HAP-1 (cell line): Measurements from ENCODE around the gene PTPN3.

ENCODE experiments used
- DNase-seq, 2 experiments: peaks; one replicate each; pipeline ENCODE4 v3.0.0-alpha.2; 2016 to 2020; ENCODE audit warnings: low spot score in 2 of 2
- H3K27me3 ChIP-seq: fragments of 250-450 bp; sonication (Bioruptor Pico); 2 replicates; pipeline ENCODE4 v1.5.1; 2020; ENCODE audit warnings: low read depth, mild to moderate bottlenecking, moderate library complexity
- H3K36me3 ChIP-seq: fragments of 250-450 bp; sonication (Bioruptor Pico); replicated peaks from 2 replicates; pipeline ENCODE4 v1.5.1; 2020; ENCODE audit warnings: mild to moderate bottlenecking
- H3K4me1 ChIP-seq: fragments of 250-450 bp; sonication (Bioruptor Pico); 2 replicates; pipeline ENCODE4 v1.5.1; 2020; ENCODE audit warnings: mild to moderate bottlenecking
- H3K4me3 ChIP-seq: fragments of 250-450 bp; sonication (Bioruptor Pico); 2 replicates; pipeline ENCODE4 v1.5.1; 2020; ENCODE audit warnings: mild to moderate bottlenecking, moderate library complexity
- H3K9me3 ChIP-seq: fragments of 250-450 bp; sonication (Bioruptor Pico); 2 replicates; pipeline ENCODE4 v1.5.1; 2020; ENCODE audit warnings: mild to moderate bottlenecking, moderate library complexity
- in situ Hi-C: fragments of 300-500 bp; cut with MboI; formaldehyde crosslinking; loops from 3 replicates; pipeline ENCODE4 v1.14.3; 2020; ENCODE audit warnings: low sequenced_read_pairs, inconsistent platforms, mixed read lengths

The PTPN3 gene

DNA sequence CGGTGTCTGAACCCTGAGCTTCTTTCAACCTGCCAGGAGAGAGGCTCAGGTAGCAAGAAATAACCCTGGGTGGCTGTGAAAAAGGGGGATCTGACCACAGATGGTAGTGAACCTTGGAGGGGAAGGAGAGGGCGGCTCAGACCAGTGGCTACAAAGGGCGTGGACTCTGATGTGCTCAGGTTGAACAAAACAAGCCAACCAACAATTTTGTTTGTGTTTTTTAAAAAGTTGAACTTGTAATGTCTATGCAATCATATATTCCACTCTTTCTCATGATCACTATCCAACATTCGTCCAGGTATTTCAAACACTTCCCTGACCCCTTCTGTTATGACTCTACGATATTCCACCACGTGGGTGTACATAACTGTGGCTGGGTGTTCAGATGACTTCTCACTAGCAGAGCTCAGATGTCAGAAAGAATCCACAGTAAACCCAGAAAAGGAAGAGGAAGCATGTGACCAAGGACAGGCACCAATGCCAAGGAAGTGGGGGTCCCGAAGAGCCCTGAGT lies 20.0 kb downstream of the PTPN3 start:
- Histone ChIP-seq H3K36me3 (no peaks in the 10 kb centered on the region), H3K27me3 (no peaks in the 10 kb centered on the region), H3K4me1 (peaks cover 5% of the 10 kb centered on the region), H3K4me3 (no peak overlapping the region), H3K9me3 (no peaks in the 10 kb centered on the region)
- no peak for DNase-seq
- in situ Hi-C loops = no loop called here

DNA sequence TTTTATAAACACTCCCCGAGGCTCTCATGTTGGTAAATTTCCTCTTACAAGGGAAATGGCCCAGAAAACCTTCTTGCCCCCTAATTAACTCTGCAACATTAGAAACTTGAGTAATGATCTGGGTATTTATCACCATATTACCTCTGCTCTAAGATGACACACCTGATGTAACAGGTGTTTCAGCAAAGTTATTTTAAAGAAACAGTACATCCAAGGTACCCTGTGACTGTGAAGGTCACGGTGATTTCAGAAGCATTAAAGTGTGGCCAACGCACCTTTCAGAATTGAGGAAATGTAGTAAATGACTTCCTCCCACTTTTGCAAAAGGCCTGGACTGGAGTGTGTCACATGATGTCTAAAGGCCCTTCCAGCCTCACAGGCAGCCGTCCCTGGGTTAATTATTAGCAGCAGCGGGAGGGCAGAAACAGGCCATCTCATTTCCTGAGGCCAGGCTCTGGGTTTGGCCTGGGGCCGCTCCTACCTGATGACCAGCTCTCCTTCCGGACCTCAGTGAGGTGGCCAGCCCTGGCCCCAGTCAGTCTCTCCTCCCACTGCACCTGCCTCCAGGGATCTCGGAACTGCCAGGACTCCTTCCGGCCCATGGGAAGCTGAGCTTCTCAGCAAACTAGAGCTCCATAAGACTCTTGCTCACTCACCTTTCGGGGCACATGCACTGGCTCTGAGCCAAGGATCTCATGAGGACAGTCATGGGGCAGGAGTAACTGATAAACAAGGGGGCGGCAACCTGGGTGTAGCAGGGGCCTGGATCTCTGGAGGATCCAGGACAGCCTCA lies 20.7 kb downstream of the PTPN3 start:
- H3K4me3 ChIP-seq = no peak overlapping the region
- H3K36me3 ChIP-seq = no peaks in the 10 kb centered on the region
- in situ Hi-C loops = no loop called here
- no peaks in the 10 kb centered on the region for H3K27me3 ChIP-seq
- DNase-seq = no peak
- no peaks in the 10 kb centered on the region for H3K9me3 ChIP-seq
- H3K4me1 ChIP-seq = peaks cover 7% of the 10 kb centered on the region

DNA sequence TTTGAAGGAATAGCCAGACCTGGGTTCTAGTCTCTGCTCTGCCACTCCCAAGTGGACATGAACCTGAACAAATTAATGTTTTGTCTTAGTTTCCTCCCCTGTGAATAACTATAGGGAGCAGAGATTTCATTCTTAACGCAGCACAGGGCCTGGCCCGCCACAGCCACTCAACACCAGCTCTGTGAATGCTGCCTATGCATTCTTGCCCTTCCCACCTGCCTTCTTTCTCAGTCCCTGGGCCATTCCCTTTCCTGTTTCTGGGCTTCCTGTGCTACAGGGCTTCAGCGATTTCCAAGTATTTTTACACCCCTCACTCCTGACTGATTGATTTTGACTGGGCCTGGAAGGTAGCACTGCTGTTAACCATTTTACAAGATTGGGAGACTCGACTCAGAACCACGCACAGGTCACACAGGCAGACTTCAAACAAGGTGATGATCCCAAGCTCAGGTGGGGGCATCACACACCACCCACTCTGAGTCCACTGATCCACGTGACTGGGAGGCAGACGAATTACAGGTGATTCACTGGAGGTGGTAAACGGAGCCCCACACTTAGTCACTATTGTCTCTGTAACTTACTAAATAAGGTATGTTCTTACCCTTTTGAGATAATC lies 21.4 kb downstream of the PTPN3 start:
- Histone ChIP-seq H3K27me3 (no peaks in the 10 kb centered on the region), H3K36me3 (no peaks in the 10 kb centered on the region), H3K4me3 (no peak overlapping the region), H3K4me1 (peaks cover 7% of the 10 kb centered on the region), H3K9me3 (no peaks in the 10 kb centered on the region)
- DNase-seq = no peak
- in situ Hi-C loops = no loop called here

DNA sequence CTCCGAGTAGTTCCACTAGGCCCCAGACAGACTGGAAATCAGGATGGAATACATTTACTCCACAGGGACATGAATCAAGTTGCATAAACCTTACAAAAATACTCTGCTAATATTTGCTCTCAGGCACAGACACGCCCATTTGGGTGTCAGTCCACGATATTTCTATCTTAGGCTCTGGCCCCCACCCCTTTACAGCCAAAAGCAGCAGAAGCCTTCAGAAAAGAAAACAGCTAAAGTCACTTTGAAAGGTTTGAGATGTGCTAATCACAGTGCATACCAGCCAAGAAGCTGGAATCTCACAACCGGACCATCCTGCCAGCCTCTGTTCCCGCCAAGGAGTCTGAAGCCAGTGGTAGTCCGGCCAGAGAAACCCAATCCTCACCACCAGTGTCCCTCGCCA lies 22.6 kb downstream of the PTPN3 start:
- H3K27me3 ChIP-seq = no peaks in the 10 kb centered on the region
- in situ Hi-C loops = no loop called here
- H3K36me3 ChIP-seq = no peaks in the 10 kb centered on the region
- H3K4me3 ChIP-seq = no peak overlapping the region
- DNase-seq = no peak
- H3K4me1 ChIP-seq = peaks cover 7% of the 10 kb centered on the region
- no peaks in the 10 kb centered on the region for H3K9me3 ChIP-seq

DNA sequence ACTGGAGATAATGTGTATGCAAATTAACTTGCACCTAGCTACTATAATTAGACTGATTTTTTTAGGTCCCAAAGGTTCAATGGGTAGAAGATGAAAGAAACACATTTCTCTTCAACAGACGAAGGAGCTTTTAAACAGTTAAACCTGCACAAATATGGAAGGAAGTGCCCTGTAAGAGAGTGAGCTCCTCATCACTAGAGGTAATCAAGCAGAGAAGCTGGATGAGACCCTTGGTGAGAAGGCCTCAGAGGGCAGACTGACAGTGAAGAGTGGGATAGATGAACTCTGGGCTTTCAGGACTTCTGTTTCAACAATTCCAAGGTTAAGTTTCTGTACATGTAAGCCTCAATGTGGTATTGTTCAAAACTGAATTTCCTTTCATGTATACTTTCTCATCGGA lies 23.2 kb downstream of the PTPN3 start:
- H3K36me3 ChIP-seq = no peaks in the 10 kb centered on the region
- no peaks in the 10 kb centered on the region for H3K9me3 ChIP-seq
- in situ Hi-C loops = no loop called here
- no peak for DNase-seq
- H3K27me3 ChIP-seq = no peaks in the 10 kb centered on the region
- peaks cover 7% of the 10 kb centered on the region for H3K4me1 ChIP-seq
- no peak overlapping the region for H3K4me3 ChIP-seq

DNA sequence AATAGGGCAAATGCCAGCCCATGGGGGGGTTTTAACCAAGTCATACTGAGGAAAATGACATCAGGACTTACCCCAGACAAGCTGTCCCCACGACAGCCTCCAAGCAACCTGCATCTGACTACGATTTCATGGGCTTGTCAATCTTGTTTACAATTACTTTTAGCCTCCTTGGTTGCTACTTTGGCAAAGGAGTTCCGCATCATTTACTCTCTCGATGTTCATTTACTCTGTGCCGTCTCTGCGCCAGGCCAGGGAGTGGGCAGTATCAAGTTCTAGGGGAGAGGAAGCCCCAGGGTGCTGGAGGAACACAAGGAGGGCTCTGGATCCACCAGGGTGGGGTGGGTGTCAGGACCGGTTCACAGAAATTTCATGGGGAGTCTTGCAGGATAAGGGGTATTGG lies 23.9 kb downstream of the PTPN3 start:
- Histone ChIP-seq H3K36me3 (no peaks in the 10 kb centered on the region), H3K9me3 (no peaks in the 10 kb centered on the region), H3K4me3 (no peak overlapping the region), H3K27me3 (no peaks in the 10 kb centered on the region), H3K4me1 (peaks cover 7% of the 10 kb centered on the region)
- no peak for DNase-seq
- in situ Hi-C loops = no loop called here

DNA sequence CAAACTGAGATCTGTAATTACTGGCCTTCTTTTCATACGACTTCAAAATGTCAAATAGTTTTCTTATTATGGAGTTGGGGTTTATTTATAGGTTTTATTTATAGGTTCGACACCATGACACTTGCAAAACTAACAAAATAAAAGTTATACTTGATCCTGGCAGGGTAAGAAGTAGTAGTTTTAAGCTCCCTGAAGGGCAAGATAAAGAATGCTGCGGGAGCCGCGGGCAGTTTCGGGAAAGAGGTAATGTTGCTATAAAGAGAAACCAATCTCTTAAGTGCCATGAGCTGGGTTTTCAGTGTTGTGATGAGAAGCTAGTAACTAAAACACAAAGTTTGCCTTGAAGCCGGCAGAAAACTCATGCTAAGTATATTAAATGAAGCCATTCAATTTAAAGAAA lies 24.8 kb downstream of the PTPN3 start:
- Histone ChIP-seq H3K9me3 (no peaks in the 10 kb centered on the region), H3K4me3 (no peak overlapping the region), H3K4me1 (peaks cover 7% of the 10 kb centered on the region), H3K27me3 (no peaks in the 10 kb centered on the region), H3K36me3 (no peaks in the 10 kb centered on the region)
- in situ Hi-C loops = no loop called here
- peak in 1 of 2 experiments; percentile 28 for DNase-seq

DNA sequence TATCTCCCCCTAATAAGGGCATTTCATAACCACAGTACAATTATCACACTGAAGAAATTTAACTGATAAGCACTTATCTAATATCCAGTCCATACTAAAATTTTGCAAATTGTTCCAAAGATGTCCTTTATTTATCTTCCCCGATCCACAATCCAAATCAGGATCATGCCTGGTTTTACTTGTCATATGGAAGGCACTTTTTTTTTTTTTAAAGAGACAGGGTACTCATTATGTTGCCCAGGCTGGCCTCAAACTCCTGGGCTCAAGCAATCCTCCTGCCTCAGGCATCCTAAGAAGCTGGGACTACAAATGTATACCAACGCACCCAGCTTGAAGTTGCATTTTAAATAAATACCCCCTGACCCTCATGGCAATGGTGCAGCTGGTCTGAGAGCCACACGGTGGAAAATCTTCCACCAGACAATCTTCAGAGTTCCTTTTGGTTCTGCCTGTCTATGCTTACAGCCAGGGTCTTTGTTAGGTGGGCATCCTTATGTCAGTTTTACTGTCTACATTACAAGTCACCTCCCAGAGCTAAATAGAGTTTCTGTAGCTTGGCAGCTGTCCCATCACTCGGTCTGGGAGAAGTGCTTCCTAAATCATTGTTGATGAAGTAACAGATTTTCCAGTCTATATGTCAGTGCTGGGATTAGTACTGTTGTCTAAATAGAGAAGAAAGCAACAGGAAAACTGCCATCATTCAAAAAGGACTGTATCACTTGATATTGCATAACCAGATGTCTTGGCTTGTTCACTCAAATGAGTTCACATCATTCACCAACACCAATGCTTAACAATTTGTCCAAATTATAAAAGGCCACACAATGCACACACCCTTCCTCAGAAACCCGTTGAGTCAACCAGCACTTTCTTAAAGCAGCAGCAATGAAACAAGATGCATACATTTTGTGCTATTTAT lies 26.4 kb downstream of the PTPN3 start:
- in situ Hi-C loops = no loop called here
- Histone ChIP-seq H3K4me3 (no peak overlapping the region), H3K4me1 (peaks cover 7% of the 10 kb centered on the region), H3K27me3 (no peaks in the 10 kb centered on the region), H3K36me3 (no peaks in the 10 kb centered on the region), H3K9me3 (no peaks in the 10 kb centered on the region)
- no peak for DNase-seq

DNA sequence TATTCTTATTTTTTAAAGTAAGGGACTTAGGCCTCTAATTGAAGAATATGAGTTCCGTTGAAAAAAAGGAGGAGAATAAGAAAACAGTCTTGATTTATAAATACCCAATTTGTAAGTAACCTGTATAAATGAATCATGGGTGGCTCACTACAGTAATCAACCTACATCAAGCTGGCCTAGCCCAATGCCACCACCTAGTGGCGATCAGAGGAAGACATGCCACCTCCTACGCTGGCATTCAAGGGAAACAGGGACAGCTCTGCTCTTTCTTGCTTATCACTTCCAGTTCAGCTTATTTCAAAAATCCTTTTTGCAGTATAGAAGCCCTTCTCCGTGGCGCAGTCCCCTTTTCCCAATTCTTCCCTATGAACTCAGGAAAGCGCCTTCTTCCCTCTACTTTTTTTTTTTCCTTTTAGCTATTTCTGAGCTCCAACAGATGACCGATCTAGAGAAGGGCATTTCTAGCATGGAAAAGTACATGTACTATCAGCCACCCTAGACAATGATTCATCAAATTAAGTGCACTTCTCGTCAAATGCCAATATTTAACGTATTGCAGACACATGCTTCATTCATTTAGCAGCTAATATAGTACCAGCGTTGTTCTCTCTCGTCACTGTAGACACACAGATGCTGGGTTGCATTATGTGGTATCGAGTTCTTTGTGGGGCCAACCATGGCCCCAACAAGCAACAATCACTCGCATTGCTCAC lies 28.3 kb downstream of the PTPN3 start:
- Histone ChIP-seq H3K36me3 (no peaks in the 10 kb centered on the region), H3K4me3 (no peak overlapping the region), H3K4me1 (peaks cover 7% of the 10 kb centered on the region), H3K9me3 (no peaks in the 10 kb centered on the region), H3K27me3 (no peaks in the 10 kb centered on the region)
- in situ Hi-C loops = no loop called here
- DNase-seq = peak; percentile 74 to 82

DNA sequence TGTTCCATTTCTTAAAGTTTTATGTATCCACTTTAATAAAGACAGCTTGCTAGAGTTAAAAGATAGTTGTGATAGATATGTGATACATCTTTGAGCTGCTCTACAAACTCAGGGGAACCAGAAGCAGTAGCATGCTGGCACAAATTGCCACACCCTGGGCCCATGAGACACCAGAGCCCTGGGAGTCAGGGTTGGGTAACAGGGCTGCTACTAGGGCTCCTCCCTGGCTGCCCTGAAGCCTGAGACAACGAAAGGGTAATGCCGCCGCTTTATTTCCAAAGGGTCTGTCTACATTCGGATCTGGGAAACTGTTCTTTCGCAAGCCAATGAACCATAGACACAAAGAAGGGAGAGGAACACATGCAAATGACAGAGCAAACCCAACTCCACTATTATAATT lies 29.2 kb downstream of the PTPN3 start:
- no peak overlapping the region for H3K4me3 ChIP-seq
- no peak for DNase-seq
- H3K4me1 ChIP-seq = peaks cover 7% of the 10 kb centered on the region
- no peaks in the 10 kb centered on the region for H3K36me3 ChIP-seq
- H3K9me3 ChIP-seq = no peaks in the 10 kb centered on the region
- no peaks in the 10 kb centered on the region for H3K27me3 ChIP-seq
- in situ Hi-C loops = no loop called here

DNA sequence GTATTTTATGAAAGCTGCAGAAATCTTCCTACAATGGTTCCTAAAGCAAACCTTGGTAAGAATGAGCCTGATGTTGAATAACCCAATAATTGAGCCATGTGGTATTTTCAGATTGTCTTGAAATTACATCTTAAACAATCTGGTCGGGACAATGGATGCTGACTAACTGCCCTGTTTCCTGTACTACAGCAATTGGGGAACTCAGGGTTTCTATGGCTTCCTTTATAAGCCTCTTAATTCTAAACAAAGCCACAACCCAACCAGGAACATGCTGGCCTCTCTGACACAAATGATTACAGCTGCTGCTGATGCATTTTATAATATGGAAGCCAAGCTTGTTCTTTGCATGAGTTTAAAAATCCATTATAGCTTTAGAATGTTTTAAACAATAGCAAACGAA lies 30.2 kb downstream of the PTPN3 start:
- H3K36me3 ChIP-seq = no peaks in the 10 kb centered on the region
- peak; percentile 33 to 53 for DNase-seq
- no peak overlapping the region for H3K4me3 ChIP-seq
- no peaks in the 10 kb centered on the region for H3K27me3 ChIP-seq
- H3K4me1 ChIP-seq = peaks cover under 1% of the 10 kb centered on the region; the same call in 1 of the 2 replicates
- no peaks in the 10 kb centered on the region for H3K9me3 ChIP-seq
- in situ Hi-C loops = no loop called here

DNA sequence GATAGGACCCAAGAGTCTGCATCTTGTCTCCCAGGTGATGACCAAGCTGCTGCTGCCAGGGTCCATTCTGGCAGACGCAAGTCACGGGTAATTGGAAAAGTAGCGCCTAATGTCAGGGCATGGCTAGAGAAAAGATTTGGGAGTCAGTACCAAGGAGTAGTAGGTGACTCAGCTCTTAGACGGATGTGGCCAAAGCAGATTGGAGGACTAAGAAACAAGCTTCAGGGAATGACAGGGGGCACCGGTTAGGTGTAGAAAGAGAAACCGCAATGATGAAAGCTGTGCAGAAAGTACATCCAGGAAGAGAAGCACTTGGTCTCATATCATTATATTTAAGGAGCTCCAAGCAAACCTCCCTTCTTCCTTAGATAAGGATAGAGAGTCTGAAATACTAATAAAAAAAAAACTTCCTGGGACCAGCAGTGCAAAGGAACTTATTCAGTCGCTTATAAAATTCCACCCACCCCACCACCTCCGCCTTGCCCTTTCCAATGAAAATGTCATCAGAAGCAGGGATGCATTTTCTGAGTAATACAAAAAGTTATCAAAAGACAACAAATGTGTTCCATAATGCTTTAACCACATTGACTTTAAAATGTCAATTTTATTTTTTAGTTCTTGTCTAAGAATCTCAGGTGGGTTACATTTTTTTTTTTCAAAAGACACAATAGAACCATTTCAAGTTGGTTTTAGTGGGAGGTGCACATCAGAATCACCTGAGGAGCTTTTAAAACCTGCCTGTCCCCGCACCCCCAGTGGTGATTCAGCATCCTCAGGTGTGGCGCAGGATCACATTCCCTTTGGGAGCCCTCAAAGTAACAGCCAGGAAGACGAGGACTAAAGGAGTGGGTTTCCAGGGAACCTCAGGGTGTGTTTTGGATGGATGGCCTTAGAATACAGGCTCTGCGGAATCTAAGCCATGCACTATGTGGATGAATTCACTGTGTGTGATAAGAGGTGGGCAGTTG lies 31.2 kb downstream of the PTPN3 start:
- Histone ChIP-seq H3K27me3 (no peaks in the 10 kb centered on the region), H3K36me3 (no peaks in the 10 kb centered on the region), H3K4me1 (no peaks in the 10 kb centered on the region; the same call in 1 of the 2 replicates), H3K9me3 (no peaks in the 10 kb centered on the region), H3K4me3 (no peak overlapping the region)
- in situ Hi-C loops = no loop called here
- DNase-seq = no peak
